Measurements from ENCODE around the gene CYFIP1.

CYFIP1 gene

DNA sequence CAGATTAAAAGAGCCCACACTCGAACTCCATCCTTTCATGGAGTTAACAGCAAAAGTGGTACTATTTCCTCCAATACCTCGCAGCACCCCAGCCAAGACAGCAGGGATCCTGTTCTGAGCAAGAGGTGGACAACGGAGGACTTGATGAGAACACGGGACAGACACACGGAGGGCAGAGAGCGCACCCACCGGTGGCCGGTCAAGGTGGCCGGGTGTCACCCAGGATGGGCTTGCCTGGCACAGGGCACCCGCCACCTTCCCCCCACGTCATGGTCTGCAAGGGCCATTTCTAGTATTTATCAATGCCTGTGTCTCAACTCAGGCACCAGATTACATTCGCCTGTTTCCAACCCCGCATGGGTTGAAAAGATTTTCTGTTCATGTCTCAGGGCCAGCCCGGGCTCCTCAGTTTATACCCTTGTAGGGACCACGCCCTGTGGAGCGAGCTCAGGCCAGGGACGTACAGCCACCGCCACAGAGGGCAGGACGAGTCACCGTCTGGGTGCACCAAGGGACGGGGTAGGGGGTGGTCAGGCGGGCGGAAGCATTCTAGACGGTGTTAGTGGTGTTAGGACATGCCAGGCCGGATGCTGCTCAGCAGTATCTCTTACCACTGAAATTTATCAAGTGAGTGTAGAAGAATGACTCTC, 64.2 kb downstream of the CYFIP1 start:
- no peak for DNase-seq

DNA sequence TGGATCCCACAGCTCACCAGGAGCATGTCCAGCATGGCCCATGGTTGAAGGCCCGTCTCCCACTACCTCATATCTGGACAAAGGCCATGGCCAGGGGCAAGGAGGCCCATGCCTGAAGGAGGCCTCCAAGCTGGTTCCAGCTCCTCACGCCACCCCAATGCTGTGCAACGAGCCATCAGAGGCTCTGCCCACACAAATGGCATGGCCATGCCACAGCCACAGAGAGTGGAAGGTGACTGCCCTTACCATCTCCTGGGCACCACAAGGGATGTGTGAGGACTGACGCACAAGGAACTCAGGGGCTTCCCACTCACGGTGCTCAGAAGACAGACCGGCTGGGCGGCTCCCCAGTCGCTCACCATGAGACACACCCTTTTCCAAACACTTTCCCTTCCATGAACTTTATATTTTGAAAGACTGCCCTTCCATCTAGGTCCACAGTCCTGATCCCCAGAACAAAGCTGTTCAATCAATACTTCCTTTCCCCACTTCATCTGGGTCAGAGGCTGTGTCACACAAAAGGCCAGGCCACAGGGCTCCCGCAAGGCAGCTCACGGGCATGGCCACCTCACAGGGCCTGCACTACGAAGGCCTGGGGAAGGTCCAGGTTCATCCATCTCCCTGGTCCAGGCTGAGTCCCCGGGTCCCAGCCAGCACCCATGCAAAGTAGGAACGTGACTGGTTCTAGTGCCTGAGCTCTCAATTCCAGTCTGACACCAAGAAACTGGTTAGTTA, 66.4 kb downstream of the CYFIP1 start:
- no peak for DNase-seq

DNA sequence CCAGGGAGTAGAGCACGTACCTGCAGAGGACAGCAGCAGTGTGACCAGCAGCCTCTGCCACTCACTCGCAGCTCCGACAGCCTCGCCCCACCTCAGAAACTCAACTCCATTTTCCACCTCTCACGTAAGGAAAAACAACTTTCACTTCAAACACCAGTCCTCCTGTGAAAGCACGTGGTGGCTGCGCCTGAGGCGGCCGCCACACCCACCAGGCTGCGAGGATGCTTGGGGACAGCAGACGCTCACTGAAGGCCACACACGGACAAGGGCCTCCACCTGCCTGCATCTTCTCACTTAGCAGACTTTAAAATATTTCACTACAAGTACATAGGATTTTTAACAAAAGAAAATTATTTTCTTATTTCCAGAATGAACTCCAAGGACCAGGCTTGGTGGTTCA, 67.9 kb downstream of the CYFIP1 start:
- DNase-seq: no peak

DNA sequence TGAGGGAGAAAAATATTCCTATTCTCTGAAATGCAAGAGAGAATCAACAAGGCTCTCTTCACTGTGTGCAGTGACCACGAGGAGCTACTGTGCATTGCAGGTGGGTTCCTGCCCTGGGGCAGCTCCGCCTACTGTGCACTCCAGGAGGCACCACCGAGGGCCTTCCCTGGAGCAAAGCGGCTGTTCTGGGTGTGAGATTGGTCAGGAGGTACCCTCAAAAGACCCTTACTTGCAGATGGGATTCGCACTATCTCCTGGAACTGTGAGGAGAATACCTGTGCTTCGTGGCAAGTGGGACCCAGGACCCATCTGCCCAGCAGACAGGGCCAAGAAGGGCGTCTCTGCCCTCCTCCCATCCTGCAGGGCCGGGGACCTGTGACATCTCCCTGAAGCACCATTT, 68.9 kb downstream of the CYFIP1 start:
- no peak for DNase-seq

DNA sequence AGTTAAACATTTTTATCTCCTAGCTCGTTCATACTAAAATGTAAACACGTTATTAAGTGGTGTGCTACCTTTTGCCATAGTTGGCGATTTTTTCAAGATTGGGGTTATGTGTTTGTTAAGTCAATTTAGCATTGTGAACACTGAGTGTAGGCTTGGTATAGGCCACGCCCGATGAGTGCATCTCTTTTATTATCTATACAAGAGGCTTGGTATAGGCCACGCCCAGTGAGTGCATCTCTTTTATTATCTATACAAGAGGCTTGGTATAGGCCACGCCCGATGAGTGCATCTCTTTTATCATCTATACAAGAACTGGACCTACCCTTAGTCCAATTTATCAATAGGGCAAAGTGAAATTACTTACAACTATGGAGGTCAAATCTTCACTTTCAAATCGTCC, 71.3 kb downstream of the CYFIP1 start:
- no peak for DNase-seq

DNA sequence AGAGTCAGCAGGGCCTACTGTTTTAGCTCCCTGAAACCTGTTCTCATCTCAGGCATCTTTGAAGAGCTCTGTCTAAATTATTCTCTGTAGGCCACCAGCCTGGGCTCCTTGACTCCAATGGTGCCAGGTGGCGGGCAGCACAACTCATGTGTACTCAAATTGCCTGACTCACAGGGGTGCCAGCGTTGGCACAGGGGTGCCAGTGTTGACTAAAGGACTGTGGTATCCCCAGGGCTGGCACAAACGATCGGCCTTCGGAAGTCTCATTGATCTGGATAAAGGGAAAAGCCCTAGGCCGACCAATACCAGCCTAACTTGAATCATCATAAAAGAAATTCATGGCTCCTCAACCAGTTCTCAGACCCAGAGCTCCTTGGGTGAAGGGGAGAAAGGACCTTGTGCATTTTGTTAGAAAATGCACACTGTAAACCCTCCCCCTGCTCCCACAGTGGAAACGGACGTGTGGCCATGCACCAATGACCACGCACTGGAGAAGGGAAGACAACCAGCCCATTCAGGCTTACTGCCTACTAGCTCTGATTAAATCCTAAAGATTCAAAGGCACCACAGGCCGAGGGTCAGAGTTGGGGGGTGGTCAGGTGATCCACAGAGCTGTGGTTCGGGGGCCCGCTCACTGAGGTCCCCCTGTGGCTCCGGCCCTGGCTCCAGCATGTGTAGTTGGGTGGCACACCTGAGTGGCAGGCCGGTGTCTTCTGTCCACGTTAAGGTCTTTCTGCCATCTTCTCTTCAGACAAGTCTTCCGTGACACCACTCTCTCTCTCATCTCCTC, 72.8 kb downstream of the CYFIP1 start:
- no peak for DNase-seq

DNA sequence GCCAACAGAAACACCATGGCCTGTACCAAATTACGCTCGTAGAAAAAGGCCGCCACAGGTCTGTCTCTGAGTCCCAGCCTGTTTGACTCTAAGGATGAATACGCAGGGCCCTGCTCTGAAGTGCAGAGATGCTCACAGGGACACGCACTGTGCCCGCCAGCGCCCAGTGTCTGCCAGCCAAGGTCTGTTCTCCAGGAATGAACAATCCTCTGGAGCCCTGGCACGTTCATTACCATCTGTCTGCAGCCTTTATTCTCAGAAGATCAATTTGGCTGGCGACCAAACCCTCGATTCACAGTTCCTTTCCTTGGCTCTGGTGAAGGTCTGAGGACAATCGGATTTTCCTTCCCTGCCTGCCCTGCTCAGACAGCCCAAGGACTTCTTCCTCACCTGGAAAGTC, 75.4 kb downstream of the CYFIP1 start:
- peak; percentile 89 for DNase-seq

DNA sequence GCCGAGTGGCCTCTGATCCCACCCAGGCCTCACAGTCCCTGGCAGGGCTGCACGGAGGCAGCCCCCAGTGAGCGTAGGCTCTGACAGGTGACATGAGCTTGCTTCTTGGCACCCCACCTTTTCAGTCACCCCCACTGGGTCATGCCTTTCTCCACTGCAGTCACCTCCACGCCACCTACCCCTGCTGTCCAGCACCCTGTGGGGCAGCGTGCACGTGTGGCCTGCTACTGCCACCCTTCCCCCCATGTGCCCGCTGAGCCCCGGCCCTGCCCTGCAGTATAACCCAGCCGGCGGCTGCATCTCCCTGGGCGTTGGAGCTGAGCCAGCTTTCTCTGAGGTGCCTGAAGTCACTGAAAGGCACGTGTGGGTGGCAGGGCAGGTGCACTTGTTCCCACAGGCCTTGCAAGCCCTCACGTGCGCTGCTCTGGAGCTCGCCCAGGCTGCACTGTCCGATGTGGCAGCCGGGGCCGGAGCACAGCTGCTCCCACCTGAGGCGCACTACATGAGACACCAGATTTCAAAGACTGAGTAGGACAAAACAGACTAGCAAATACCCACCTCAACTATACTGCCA, 76.1 kb downstream of the CYFIP1 start:
- DNase-seq: peak; percentile 88

DNA sequence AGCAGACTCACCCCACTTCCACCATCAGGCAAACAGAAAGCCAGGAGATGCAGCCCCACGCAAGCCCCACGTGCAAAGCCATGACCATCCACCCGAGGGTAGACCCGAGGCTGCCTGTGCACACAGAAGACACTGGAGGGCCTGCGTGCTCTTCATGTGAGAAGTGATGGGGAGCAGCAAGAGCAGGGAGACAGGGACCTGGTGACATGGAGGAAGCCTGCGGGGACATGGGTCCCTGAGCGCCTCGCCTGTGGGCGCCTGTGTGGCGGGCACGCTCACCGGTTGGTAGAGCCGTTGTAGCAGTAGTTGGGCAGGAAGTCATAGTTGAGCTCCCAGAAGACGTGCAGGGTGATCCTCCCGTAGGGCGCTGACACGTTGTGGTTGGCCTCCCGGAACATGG, 76.7 kb downstream of the CYFIP1 start:
- peak; percentile 4 for DNase-seq

DNA sequence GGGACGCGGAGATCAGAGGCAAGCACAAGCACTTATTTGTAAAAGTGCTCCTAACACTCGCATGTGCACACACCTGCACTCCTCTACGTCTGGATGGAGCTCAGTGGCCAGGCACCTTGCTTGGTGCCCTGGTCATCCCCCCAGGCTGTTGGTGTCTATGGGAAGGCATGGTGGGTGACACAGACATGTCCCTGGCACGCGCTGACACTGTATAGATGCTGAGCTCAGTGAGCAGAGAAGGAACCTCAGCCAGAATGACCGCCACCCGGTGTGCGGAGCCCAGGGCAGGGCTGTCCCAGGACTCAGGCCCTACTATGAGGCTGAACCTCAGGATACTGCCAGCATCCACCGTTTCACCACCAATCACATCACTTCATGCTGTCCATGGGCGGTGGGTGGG, 77.2 kb downstream of the CYFIP1 start:
- DNase-seq: no peak

DNA sequence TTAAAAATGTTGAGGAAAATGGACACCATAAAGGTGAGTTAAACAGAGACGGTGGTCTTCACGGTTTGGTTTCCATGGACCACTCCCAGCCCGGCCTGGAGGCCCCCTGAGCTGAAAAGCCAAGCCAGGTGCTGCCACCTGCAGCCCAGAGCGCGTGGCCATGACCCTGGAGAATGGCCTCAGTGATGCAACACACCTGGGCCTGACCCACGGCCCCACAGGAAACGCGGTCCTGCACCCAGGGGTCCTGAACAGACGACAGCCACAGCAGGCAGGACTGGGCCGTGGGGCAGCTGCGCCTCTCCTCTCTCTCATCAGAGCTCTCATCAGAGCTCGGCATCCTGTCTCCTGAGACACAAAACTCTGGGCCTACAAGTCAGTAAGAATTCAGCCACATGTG, 77.6 kb downstream of the CYFIP1 start:
- DNase-seq: peak; percentile 8

DNA sequence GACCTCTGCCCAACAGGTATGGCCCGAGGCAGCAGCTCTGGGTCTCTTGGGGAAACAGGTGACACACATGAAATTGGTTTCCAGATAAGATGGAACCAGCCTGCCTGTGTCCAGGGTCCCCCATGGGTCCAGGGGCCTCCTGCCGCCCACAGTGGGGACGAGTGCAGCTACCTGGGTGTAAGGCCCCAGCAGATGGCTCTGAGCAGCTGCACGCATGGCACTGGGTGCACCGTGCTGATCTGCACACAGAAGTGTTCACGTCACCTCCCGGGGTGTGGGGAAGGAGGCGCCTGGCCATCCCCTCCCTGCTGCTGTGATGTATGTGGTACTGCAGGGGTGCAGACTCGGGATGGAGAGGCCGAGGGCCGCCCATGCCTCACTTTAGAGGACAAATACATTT, 78.1 kb downstream of the CYFIP1 start:
- DNase-seq: peak; percentile 48

DNA sequence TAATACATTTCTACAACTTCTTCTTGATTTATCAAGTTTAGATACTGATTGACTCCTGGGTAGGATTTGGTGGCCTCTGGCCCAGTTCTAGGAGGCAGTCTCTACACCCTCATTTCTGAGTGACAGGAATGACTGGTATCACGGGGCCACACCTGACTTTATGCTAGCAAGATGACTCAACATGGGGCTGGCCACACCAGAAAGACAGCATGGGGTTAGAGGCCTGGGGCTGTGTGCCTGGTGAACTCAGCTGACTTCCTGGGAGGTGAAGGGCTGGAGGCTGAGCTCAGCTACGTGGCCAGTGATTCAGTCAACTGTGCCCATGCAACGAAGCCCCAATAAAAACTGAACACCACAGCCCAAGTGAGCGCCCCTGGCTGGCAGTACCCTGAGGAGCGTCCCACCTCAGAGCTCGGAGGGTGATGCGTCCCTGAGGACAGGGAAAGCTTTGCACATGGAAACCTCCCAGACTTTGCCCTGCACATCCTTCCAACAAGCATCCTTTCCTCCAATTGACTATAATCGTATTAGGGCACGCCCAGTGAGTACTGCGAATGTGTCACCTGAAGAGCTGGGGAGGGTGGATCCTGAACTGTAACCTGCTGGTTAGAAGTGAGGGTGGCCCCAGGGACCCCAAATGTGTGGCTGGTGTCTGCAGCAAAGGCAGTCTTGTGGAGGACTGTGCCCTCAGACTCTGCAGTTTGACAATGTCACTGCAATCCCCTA, 84.5 kb downstream of the CYFIP1 start:
- peak; percentile 58 for DNase-seq

DNA sequence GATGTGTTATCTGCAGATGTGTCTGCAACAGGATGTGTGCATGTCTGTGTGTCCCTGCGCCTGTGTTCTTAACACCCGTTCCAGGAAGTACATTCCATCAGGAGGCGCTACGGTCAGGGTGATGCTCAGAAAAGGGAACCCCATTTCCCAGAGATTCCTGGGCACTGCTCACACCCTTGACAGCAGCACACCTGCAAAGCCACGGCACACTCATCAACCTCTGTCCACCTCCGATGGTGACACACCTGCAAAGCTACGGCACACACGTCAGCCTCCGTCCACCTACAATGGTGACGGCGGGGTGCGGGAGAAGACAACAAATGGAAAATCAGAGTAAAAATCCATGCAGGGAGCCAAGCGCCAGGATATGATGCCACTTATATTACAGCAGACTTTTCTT, 86.3 kb downstream of the CYFIP1 start:
- no peak for DNase-seq

DNA sequence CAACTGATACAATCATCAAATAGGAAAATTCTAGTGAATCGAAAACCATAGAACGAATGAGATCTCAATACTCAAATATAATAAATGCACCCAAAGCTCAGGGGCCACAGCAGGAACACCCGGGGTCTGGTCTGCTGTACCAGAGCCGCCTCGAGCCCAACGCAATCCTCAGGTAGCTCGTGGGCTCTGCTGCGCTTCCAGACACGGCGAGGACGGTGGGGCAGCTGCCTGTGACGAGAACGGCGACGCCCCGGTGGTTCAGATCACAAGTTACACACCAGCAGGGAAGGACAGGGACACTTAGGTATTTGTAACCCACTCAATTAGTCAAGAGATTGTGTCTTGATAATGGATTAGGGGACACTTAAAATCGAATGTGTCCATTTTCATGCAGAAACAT, 87.1 kb downstream of the CYFIP1 start:
- no peak for DNase-seq

DNA sequence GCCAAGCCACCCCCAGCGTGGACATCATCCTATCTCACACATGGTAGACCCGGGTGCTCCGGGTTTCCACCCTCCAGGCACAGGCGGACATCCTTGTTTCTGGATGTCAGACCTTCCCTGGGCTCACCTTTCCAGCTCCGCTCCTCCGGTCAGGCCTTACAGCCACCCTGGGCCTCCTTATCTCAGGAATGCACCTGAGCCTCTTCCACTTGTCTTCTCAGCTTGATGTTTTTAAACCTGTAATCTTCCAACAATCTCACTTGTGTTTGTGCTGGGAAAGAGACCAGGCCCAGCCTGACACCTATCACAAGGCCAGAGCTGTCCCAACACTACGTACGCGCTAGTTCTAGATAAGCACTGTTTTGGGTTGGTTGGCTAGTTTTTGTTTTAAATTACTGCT, 87.8 kb downstream of the CYFIP1 start:
- DNase-seq: no peak

DNA sequence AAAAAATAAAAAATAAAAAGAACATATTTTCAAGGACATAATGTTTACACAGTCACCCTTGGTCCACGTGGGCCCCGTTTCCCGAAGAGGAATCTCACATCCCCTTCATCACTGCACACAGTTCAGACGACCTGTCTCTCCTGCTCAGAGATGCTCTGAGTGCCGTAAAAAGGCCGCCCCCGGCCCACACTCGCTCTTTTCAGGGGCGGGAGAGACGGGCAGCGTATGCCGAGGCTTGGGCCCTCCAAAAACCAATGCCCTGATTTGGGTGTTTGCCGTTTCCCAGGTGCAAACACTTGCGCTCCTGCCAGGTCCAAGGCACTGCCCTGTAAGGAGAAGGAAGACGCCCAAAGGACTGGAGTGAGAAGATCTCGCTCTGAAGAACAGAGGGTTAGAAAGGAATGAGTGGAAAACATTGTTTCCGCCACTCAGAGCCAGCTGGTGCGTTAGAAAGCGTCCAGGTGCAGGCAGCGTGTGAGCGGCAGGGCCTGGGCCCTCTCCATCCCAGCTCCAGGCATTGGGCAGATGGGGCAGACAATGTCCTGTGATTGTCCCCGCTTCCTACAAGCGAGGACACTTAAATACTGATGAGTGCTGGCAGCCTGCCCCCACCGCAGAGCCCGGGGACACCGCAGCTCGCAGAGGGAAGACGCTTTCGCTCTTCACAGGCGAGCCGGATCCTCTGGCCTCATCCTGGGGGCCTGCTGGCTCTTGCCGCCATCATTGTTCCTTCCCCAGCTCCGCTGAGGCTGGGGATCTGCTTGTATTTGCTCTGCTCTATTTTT, 88.5 kb downstream of the CYFIP1 start:
- DNase-seq: no peak

DNA sequence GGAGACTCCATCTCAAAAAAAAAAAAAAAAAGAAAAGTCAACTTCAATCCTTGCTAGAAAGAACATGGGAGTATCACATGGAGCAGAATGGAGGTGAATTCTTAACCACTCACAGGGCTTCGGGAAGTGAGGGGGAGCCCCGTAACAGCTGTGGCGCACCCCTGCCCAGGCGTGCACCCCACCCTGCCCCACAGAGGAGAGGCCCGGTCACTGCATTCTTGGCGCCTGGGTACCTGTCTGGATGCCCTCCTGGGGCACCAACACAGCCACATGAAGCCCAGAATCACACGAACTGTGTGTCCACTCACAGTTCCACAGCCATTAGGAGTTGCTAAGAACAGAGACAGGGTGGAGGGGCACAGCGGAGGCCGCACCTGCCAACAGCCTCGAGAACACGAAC, 89.9 kb downstream of the CYFIP1 start:
- no peak for DNase-seq

DNA sequence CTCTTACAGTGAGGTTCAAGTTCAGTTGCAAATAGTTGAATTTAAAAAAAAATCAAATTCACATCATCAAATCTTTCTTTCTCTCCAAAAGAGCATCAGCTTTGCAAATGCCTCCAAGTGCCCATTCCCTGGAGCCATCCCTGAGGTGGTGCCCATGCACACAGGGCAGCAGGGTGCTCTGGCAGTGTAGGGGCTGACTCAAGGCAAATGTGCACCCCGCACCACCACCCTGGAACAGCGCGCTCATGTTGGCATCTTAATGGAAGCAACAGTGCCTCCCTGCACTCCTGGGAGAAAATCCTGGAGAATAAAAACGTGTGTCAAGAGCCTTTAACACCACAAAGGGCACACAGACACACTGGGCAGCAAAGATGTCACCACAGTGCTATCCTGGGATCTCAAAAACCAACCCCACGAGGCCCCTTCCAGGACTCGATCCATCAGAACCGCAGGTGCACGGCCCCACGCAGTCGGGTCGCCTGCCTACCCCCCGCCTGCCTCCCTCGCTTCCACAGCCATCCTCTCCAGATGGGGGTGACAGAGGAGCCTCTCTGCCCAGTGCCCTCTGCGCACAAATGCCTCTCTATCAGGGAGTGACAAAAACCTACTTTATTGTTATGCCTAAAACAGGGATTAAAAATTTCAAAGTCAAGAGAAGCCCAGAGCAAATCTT, 90.9 kb downstream of the CYFIP1 start:
- no peak for DNase-seq

DNA sequence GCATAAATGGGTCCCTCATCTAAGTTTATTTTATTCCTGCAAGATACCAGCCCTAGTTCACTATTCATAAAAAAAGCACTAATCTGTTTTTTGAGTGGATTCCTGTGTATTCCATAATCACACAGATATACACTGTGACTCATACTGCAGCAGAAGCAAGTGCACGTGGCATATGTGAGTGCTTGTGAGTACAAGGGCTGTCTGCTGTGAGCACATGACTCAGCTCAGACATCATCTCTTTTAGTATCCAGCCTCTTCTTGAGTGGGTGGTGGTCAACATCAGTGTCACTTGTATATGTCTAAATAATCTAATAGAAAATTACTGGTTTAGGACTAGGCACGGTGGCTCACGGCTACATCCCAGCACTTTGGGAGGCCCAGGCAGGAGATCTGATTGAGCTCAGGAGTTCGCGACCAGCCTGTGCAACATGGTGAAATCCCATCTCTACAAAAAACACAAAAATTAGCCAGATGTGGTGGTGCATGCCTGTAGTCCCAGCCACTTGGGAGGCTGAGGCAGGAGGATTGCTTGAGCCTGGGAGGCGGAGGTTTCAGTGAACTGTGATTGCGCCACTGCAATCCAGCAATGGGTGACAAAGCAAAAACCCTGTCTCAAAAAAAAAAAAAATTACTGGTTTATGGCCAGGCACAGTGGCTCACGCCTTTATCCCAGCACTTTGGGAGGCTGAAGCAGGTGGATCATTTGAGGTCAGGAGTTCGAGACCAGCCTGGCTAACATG, 91.9 kb downstream of the CYFIP1 start:
- DNase-seq: no peak

All from NCI-H69 (cell line).